ENCODE results near the gene PXDN.

DNA sequence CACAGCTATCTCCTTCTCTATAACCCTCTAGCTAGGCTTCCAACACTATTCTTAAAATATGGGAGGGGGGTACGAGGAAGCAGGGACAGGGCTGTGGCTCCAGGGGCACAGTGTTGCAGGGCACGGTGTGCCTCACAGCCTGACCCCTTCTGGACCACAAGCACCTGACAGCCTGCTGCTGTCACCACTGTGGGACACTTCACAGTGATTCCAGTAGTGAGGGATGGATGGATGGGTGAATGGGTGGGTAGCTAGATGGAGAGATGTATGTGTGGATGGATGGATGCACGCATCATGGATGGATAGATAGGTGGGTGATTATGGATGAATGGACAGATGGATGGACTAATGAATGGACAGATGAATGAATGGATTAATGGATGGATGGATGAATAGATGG lies 21.6 kb downstream of the PXDN start:
- TF ChIP-seq, protein P1, sequence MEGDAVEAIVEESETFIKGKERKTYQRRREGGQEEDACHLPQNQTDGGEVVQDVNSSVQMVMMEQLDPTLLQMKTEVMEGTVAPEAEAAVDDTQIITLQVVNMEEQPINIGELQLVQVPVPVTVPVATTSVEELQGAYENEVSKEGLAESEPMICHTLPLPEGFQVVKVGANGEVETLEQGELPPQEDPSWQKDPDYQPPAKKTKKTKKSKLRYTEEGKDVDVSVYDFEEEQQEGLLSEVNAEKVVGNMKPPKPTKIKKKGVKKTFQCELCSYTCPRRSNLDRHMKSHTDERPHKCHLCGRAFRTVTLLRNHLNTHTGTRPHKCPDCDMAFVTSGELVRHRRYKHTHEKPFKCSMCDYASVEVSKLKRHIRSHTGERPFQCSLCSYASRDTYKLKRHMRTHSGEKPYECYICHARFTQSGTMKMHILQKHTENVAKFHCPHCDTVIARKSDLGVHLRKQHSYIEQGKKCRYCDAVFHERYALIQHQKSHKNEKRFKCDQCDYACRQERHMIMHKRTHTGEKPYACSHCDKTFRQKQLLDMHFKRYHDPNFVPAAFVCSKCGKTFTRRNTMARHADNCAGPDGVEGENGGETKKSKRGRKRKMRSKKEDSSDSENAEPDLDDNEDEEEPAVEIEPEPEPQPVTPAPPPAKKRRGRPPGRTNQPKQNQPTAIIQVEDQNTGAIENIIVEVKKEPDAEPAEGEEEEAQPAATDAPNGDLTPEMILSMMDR (conservative IDR thresholded peaks at IDR 0.05; ENCODE audit: low read depth, low read length), result no peak
- TF ChIP-seq EZH2 (IDR thresholded peaks at IDR 0.05; ENCODE audit: low read length, unreplicated experiment) (no peak), EZH2phosphoT487 (IDR thresholded peaks at IDR 0.05; ENCODE audit: borderline replicate concordance, low read length) (no peak)

Data from PC-3 (cell line).